HEK293 (cell line): ENCODE results near the gene IGF1R.

Source experiments
- CTCF ChIA-PET: fragments of 350-600 bp; formaldehyde crosslinking; extraction: SDS; loops from one replicate; lab custom pipeline; 2021; ENCODE audit warnings: antibody characterized with exemption; lab: Yijun Ruan, JAX
- POLR2A ChIA-PET: fragments of 300-600 bp; formaldehyde crosslinking; extraction: SDS; loops from one replicate; lab custom pipeline; 2020; ENCODE audit warnings: antibody characterized with exemption, inconsistent platforms; lab: Yijun Ruan, JAX
- H3K27ac ChIP-seq: fragments of 200-500 bp; sonication (Bioruptor generic); 2 replicates; pipeline ENCODE4 v1.5.1; 2014; ENCODE audit warnings: low read depth, low read length, control low read depth, inconsistent platforms; ENCODE audit errors: extremely low read depth
- H3K36me3 ChIP-seq, 2 experiments: fragments of 200-500 bp in 1 of 2; sonication (Bioruptor generic) in 1 of 2; 1 replicate in 1 of 2; 2 replicates in 1 of 2; pipeline ENCODE4 v1.5.1; 2014 to 2017; ENCODE audit warnings: inconsistent platforms in 2 of 2, low read length in 2 of 2; ENCODE audit not compliant: control insufficient read depth in 2 of 2, insufficient read depth in 1 of 2
- H3K4me1 ChIP-seq: fragments of 200-500 bp; sonication (Bioruptor generic); 2 replicates; pipeline ENCODE4 v1.5.1; 2014; ENCODE audit warnings: mild to moderate bottlenecking, low read length, inconsistent platforms; ENCODE audit not compliant: control insufficient read depth, insufficient read depth
- H3K4me3 ChIP-seq: 2 replicates; pipeline ENCODE4 v1.5.1; 2011; ENCODE audit warnings: low read depth, mild to moderate bottlenecking, control low read depth, low read length, moderate library complexity
- H3K9me3 ChIP-seq: fragments of 200-500 bp; sonication (Bioruptor generic); 2 replicates; pipeline ENCODE4 v1.5.1; 2014; ENCODE audit warnings: low read depth, low read length, inconsistent platforms; ENCODE audit not compliant: control insufficient read depth, insufficient read depth
- BCL11B ChIP-seq: fragments of 450-650 bp; formaldehyde crosslinking; IDR thresholded peaks from 2 replicates; pipeline ENCODE4 v1.5.1; 2016; ENCODE audit warnings: low read depth, missing biosample characterization, missing genetic modification characterization
- CTCF ChIP-seq: fragments of 450-650 bp; formaldehyde crosslinking; IDR thresholded peaks from 2 replicates; pipeline ENCODE4 v1.5.1; 2016; ENCODE audit warnings: missing biosample characterization, missing genetic modification characterization
- GLIS1 ChIP-seq: fragments of 450-650 bp; formaldehyde crosslinking; IDR thresholded peaks from 2 replicates; pipeline ENCODE4 v1.5.1; 2016; ENCODE audit warnings: missing biosample characterization, missing genetic modification characterization
- RBAK ChIP-seq: fragments of 450-650 bp; formaldehyde crosslinking; IDR thresholded peaks from 2 replicates; pipeline ENCODE4 v1.5.1; 2016; ENCODE audit warnings: missing biosample characterization, missing genetic modification characterization
- SCRT1 ChIP-seq: fragments of 450-650 bp; formaldehyde crosslinking; IDR thresholded peaks from 2 replicates; pipeline ENCODE4 v1.5.1; 2016; ENCODE audit warnings: missing biosample characterization, missing genetic modification characterization, borderline replicate concordance
- ZFHX2 ChIP-seq: fragments of 450-650 bp; formaldehyde crosslinking; conservative IDR thresholded peaks from 2 replicates; pipeline ENCODE4 v1.5.1; 2016; ENCODE audit warnings: missing biosample characterization, missing genetic modification characterization
- ZFP3 ChIP-seq: fragments of 450-650 bp; formaldehyde crosslinking; IDR thresholded peaks from 2 replicates; pipeline ENCODE4 v1.5.1; 2016; ENCODE audit warnings: low read depth, missing biosample characterization, missing genetic modification characterization
- ZFP37 ChIP-seq: fragments of 450-650 bp; formaldehyde crosslinking; IDR thresholded peaks from 2 replicates; pipeline ENCODE4 v1.5.1; 2016; ENCODE audit warnings: missing biosample characterization, missing genetic modification characterization
- ZNF174 ChIP-seq: fragments of 450-650 bp; formaldehyde crosslinking; IDR thresholded peaks from 2 replicates; pipeline ENCODE4 v1.5.0; 2017; ENCODE audit warnings: missing biosample characterization, mild to moderate bottlenecking, missing genetic modification characterization
- ZNF248 ChIP-seq: fragments of 450-650 bp; formaldehyde crosslinking; IDR thresholded peaks from 2 replicates; pipeline ENCODE4 v1.5.1; 2017; ENCODE audit warnings: missing biosample characterization, missing genetic modification characterization
- ZNF362 ChIP-seq: fragments of 450-650 bp; formaldehyde crosslinking; IDR thresholded peaks from 2 replicates; pipeline ENCODE4 v1.5.1; 2016; ENCODE audit warnings: missing biosample characterization, missing genetic modification characterization
- ZNF513 ChIP-seq: fragments of 450-650 bp; IDR thresholded peaks from 2 replicates; pipeline ENCODE4 v1.5.1; 2018; ENCODE audit warnings: missing biosample characterization, missing genetic modification characterization
- TF ChIP-seq, protein P1 (sequence below): fragments of 450-650 bp; formaldehyde crosslinking; conservative IDR thresholded peaks from 2 replicates; pipeline ENCODE4 v1.5.1; 2016; ENCODE audit warnings: low read depth, missing biosample characterization, missing genetic modification characterization
- TF ChIP-seq, protein P2 (sequence below): fragments of 450-650 bp; formaldehyde crosslinking; IDR thresholded peaks from 2 replicates; pipeline ENCODE4 v1.5.1; 2017; ENCODE audit warnings: missing biosample characterization, missing genetic modification characterization
- TF ChIP-seq, protein P3 (sequence below): fragments of 450-650 bp; IDR thresholded peaks from 2 replicates; pipeline ENCODE4 v1.5.1; 2018; ENCODE audit warnings: missing biosample characterization, mild to moderate bottlenecking, missing genetic modification characterization

Gene IGF1R

GRCh38 chr15:98758224-98758623 lies 109.9 kb downstream of the IGF1R start (continued):
- TF ChIP-seq, protein P1, sequence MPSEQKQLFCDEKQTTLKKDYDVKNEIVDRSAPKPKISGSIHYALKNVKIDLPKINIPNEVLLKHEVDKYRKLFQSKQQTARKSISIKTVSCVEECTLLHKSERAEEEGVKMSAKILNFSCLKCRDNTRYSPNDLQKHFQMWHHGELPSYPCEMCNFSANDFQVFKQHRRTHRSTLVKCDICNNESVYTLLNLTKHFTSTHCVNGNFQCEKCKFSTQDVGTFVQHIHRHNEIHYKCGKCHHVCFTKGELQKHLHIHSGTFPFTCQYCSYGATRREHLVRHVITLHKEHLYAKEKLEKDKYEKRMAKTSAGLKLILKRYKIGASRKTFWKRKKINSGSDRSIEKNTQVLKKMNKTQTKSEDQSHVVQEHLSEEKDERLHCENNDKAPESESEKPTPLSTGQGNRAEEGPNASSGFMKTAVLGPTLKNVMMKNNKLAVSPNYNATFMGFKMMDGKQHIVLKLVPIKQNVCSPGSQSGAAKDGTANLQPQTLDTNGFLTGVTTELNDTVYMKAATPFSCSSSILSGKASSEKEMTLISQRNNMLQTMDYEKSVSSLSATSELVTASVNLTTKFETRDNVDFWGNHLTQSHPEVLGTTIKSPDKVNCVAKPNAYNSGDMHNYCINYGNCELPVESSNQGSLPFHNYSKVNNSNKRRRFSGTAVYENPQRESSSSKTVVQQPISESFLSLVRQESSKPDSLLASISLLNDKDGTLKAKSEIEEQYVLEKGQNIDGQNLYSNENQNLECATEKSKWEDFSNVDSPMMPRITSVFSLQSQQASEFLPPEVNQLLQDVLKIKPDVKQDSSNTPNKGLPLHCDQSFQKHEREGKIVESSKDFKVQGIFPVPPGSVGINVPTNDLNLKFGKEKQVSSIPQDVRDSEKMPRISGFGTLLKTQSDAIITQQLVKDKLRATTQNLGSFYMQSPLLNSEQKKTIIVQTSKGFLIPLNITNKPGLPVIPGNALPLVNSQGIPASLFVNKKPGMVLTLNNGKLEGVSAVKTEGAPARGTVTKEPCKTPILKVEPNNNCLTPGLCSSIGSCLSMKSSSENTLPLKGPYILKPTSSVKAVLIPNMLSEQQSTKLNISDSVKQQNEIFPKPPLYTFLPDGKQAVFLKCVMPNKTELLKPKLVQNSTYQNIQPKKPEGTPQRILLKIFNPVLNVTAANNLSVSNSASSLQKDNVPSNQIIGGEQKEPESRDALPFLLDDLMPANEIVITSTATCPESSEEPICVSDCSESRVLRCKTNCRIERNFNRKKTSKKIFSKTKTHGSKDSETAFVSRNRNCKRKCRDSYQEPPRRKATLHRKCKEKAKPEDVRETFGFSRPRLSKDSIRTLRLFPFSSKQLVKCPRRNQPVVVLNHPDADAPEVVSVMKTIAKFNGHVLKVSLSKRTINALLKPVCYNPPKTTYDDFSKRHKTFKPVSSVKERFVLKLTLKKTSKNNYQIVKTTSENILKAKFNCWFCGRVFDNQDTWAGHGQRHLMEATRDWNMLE (tag by site-specific recombination): no peak
- no peak for TF ChIP-seq ZFHX2 (tag by site-specific recombination)
- TF ChIP-seq, protein P2, sequence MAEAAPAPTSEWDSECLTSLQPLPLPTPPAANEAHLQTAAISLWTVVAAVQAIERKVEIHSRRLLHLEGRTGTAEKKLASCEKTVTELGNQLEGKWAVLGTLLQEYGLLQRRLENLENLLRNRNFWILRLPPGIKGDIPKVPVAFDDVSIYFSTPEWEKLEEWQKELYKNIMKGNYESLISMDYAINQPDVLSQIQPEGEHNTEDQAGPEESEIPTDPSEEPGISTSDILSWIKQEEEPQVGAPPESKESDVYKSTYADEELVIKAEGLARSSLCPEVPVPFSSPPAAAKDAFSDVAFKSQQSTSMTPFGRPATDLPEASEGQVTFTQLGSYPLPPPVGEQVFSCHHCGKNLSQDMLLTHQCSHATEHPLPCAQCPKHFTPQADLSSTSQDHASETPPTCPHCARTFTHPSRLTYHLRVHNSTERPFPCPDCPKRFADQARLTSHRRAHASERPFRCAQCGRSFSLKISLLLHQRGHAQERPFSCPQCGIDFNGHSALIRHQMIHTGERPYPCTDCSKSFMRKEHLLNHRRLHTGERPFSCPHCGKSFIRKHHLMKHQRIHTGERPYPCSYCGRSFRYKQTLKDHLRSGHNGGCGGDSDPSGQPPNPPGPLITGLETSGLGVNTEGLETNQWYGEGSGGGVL: no peak
- TF ChIP-seq, protein P3, sequence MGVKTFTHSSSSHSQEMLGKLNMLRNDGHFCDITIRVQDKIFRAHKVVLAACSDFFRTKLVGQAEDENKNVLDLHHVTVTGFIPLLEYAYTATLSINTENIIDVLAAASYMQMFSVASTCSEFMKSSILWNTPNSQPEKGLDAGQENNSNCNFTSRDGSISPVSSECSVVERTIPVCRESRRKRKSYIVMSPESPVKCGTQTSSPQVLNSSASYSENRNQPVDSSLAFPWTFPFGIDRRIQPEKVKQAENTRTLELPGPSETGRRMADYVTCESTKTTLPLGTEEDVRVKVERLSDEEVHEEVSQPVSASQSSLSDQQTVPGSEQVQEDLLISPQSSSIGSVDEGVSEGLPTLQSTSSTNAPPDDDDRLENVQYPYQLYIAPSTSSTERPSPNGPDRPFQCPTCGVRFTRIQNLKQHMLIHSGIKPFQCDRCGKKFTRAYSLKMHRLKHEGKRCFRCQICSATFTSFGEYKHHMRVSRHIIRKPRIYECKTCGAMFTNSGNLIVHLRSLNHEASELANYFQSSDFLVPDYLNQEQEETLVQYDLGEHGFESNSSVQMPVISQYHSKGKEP (tag by site-specific recombination): no peak

DNA sequence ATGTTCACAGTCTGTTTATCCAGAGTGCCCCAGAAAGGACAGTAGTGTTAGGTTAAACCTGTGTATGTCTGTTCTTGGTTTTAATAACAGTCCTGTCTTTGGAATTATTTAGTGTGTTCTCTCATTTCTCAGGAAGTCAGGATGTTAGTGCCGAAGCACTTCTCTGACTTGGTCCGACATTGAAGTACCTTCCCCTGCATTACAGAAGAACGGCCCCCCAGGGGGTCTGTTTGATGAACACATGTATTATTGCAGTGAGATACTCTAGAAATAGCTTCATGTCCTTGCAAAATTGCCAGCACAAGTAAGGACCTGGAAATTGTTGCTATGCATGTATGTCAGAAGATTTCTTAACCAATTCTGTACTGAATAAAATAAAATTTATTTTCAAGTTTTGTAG lies 110.9 kb downstream of the IGF1R start:
- Histone ChIP-seq H3K4me3 (no peak overlapping the region), H3K4me1 (peaks cover 27% of the 10 kb centered on the region), H3K9me3 (no peaks in the 10 kb centered on the region), H3K27ac (no peak overlapping the region), H3K36me3 (no peaks in the 10 kb centered on the region; a peak in 1 of 3 replicates)
- CTCF ChIA-PET: interaction anchor here (0.7 kb wide), 1 partner anchor 73 kb away, joined by 3 read pairs; no protein-coding TSS in a partner anchor
- POLR2A ChIA-PET: no interaction called here
- peak; percentile 38; the same call in 1 of the 2 replicates for TF ChIP-seq GLIS1 (tag by site-specific recombination)
- no peak for TF ChIP-seq ZNF248 (tag by site-specific recombination)

DNA sequence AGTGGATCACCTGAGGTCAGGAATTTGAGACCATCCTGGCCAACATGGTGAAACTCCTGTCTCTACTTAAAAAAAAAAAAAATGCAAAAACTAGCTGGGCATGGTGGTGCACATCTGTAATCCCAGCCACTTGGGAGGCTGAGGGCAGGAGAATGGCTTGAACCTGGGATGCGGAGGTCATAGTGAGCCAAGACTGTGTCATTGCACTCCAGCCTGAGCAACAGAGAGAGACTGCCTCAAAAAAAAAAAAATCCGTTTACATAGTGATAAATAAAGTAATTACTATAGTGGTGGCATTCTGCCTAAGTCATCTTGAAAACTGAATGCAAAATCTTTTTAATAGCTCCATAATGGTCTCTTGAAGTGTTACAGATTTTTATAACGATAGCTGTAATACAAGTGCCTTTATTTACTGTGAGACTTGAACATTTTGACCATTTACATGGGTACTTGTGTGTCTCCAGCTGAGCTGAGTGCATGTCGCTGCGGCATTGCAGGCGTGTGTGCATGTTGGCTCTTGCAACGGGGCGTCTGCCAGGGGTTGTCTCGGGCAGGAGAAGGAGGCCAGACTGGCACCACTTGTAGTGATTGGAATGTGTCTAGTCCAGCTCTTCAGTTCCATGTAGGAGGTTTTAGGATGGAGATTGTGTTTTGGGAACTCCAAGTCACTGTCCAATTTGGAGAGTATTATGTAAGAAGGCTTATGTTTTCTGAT lies 111.9 kb downstream of the IGF1R start:
- POLR2A ChIA-PET: interaction anchor here (0.6 kb wide), 1 partner anchor 71 kb away, joined by 6 read pairs; no protein-coding TSS in a partner anchor
- Histone ChIP-seq H3K4me1 (peaks cover 21% of the 10 kb centered on the region), H3K9me3 (no peaks in the 10 kb centered on the region), H3K4me3 (no peak overlapping the region), H3K27ac (no peak overlapping the region), H3K36me3 (no peaks in the 10 kb centered on the region; a peak in 1 of 3 replicates)
- CTCF ChIA-PET: interaction anchor here (0.7 to 1.6 kb wide), 7 partner anchors 11 to 241 kb away, joined by 3 to 9 read pairs (median 4); no protein-coding TSS in a partner anchor
- no peak for TF ChIP-seq ZFP37
- TF ChIP-seq BCL11B (tag by site-specific recombination): no peak
- TF ChIP-seq SCRT1: no peak
- 0 out of 2 replicates have a peak, but pooled peaks have one; percentile 14 for TF ChIP-seq ZNF362 (tag by site-specific recombination)
- no peak for TF ChIP-seq ZFP3 (tag by site-specific recombination)
- TF ChIP-seq RBAK (tag by site-specific recombination): no peak
- TF ChIP-seq ZNF174: no peak
- TF ChIP-seq, protein P3 (tag by site-specific recombination): peak; percentile 88
- no peak for TF ChIP-seq ZNF513 (tag by site-specific recombination)
- no peak for TF ChIP-seq CTCF (tag by site-specific recombination)
